Suppressor macrophage (primary cell): ENCODE measurements around the gene PFDN2.
"Not testable (repeated sequence)": the region's sequence is repeated elsewhere in the genome, so short reads cannot be mapped to it uniquely, and the experiment has no call there.

Source experiments
- DNase-seq, 4 experiments: peaks; one replicate each; pipeline ENCODE4 v3.0.0-alpha.2; 2020 to 2022

The PFDN2 gene

DNA sequence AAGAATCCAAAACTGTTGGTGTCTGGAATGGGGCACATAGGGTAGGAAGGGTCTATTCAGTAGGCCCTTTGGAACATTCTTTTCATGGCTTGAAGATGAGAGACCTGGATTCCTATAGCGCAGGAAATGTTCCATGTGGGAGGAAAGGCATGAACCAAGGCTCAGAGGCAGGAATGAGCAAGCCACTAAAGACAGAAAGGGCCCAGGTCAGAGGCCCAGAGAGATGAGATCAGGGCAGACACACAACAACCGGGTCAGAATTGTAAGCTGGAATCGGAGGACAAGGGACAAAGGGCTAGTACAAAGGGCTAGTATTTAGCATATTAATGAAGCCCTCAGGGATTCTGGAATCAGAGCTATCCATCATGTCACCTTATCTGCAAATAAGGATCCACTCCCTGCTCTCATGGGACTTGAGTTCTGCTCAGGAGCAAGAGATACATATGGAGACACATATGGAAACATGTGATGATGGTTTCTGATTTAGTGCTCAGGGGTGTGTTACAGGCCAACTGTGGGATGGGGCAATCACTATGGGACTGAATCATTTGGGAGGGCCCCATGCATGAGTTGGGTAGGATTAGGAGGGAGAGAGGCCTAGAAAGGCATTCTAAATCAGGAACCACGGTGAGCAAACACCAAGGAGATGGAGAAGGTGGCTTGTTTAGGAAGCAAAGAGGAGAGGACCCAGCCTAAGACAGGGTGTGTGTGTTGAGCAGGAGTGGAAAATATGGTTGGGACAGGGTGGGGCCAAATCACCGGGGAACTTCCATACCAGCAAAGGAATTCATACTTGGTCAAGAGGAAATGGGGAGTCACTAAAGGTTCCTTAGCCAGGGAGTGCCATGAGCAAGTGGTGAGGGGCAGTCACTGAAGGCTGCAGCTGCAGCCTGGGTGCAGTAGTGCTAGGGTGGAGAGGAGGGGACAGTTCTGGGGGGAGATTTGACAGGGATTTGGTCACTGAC lies 37.1 kb downstream of the PFDN2 start:
- no peak for DNase-seq

- DNase-seq: no peak
Measured at GRCh38 chr1:161079436-161080110, 38.3 kb downstream of the PFDN2 start.

DNA sequence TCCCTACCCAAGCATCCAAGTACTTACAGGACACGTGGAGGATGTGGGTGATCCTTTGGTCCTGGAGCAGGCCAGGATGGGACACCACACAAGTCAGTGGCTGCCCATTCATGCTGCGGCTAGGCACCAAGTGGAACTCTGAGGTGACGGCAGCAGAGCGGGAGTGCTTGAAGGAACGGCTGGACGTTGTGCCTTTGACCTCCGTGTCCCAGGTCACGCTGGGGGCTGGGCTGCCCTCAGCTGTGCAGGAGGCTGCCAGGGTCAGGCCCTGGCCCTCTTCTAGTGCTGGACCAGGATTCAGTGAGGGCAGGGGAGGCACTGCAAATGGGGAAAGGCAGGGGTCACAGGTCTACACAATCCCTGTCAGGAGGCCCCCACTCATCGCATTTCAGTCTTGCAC lies 40.4 kb downstream of the PFDN2 start:
- DNase-seq: no peak

DNA sequence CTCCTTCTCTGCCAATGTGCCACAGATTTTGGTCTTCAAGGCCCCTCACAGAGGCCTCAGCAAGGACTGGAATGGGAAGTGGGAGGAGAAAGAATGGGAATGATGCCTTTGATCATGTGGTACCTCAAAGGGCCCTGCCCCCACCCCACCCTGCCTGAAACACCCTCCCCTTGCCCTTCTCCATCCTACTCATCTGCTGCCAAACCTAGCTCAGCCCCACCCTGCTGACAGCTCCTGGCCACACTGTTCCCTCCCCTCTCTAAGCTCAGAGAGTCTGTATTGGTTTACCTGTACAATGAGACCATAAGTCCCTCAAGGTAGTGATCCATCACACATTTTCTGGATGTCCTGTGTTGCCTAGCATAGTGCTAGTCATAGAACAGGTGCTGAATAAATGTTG lies 41.4 kb downstream of the PFDN2 start:
- DNase-seq: no peak

DNA sequence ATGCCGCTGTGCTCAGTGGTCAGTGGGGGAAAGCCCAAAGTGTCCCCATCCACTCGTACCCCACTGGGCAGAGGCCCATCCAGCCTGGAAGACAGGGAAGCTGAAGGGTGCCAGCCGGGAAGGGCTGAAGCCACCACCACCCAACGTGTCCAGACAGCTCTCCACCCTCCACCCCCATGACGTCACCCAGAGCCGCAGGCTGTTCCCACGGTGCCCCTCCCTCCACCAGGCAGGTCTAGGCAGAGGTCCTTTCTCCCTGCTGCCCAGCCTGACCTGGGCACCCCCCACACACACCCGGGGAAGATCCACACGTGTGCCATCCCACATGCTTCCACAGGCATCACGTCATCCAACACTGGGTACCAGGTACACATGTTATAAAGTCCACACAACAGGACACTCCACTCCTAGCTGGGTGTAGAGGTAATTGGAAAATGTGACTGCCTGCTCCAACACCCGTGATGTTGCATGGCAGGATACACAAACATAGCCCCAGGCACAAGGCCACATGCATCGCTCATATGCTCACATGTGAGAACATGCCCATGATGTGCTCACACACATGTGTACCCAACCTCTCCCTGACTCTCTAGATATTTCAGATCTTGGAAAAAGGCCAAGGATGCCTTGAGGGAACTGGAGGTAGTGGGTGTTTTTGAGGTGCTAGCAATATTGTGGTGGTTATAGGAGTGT lies 43.0 kb downstream of the PFDN2 start:
- DNase-seq: no peak

- DNase-seq: no peak
Measured at GRCh38 chr1:161073474-161074121, 44.2 kb downstream of the PFDN2 start.

DNA sequence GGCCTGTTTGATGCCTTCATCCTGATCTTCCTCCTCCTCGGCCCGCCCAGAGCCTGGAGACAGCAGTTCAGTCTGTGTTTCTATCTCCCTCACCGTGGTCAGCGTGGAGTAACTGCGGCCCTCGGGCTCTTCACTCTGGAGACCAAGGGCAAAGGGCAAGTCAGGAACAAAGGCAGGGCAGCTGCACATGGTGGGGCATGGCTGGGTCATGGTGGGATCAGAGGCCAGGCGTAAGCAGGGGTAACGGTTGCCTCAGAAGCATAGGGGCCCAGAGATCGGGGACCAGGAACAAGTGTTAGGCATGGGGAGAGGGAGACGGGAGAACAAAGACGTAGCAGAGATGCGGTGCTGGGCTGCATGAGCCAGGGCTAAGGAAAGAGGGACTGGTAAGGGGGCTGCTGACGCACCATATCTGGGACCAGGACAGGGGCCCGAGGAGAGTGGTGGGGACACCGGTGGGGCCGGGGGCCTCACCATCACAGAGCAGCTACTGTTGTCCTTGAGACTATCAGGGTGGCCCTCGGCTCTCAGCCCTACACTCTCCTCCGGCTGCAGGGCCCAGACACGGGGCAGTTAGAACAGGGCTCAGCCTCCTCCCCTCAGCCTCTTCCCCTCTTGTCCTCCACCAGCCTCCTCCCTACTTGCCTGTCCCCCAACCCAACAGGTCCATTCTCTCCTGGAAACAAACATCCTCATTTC lies 44.9 kb downstream of the PFDN2 start:
- no peak for DNase-seq

DNA sequence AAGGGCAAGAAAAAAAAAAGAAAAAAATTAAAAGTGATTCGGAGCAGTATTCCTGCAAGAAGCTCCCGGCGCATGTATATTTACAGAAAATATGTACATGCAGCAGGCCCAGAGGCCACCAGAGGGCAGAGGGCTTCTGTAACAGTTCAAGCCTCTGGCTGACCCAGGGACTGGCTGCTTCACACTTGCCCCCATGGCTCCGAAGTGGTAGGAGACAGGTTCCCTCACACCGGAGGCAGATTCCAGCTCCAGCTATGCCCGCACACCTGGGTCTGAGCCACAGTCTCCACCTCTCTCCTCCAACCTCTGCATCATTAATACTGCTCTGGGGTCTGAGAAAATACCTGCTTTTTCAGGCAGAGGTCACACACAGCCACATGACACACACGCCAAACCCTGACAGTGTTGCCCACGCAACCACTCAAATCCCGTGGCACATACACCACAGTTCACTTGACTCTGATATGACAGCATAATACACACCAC lies 45.9 kb downstream of the PFDN2 start:
- peak; percentile 83 to 90 (median 86) for DNase-seq

DNA sequence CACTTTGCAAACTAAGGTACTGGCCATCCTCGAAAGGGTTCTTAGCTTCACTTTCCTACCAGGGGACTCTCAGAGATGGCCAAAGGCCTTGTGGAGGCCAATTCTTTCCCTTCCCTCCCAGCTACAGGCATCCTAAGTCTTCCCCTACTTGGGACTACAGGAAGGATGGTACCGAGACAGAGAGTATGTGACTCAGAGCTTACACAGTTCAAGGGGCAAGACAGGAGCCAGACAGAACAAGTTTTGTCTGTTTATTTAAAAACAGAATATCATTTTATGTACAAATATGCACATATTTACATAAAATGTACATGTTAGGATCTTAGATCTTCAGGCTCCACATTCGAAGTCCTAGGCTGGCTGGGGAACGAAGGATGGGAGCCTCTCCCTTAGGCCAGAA lies 47.1 kb downstream of the PFDN2 start:
- no peak for DNase-seq

DNA sequence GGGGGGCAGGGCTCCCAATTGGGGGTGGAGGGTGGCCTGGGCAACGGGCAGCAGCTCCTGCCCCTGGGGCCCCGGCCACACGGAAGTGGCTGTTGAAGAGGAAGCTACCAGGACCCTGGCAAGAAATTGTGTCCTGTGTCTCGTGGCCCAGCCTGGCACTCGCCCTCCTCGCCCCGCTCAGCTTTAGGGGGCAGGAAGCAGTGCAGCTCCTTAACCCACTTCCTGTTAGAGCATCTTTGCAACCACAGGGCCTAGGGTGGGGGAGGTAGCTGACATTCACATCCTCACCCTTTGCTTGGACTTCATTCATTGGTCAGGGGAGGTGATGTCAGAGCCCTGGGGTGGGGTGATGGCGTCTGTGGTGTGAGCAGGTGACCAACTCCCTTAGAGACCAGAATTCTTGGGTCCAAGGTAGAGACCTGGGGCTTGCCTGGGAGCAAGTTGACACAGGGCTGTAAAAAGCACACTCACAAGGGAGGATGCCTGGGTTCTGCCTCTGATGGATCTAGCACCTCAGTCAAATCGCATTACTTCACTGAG lies 48.0 kb downstream of the PFDN2 start, which contains the start of gene ARHGAP30:
TSS of gene ARHGAP30 (minus strand) at position 161 of the 540 bp plus-strand sequence. CDS start 267 bp downstream, outside the sequence.
- peak; percentile 93 to 97 (median 96) for DNase-seq

- DNase-seq: no peak
Measured at GRCh38 chr1:161069241-161069640, 48.6 kb downstream of the PFDN2 start.

DNA sequence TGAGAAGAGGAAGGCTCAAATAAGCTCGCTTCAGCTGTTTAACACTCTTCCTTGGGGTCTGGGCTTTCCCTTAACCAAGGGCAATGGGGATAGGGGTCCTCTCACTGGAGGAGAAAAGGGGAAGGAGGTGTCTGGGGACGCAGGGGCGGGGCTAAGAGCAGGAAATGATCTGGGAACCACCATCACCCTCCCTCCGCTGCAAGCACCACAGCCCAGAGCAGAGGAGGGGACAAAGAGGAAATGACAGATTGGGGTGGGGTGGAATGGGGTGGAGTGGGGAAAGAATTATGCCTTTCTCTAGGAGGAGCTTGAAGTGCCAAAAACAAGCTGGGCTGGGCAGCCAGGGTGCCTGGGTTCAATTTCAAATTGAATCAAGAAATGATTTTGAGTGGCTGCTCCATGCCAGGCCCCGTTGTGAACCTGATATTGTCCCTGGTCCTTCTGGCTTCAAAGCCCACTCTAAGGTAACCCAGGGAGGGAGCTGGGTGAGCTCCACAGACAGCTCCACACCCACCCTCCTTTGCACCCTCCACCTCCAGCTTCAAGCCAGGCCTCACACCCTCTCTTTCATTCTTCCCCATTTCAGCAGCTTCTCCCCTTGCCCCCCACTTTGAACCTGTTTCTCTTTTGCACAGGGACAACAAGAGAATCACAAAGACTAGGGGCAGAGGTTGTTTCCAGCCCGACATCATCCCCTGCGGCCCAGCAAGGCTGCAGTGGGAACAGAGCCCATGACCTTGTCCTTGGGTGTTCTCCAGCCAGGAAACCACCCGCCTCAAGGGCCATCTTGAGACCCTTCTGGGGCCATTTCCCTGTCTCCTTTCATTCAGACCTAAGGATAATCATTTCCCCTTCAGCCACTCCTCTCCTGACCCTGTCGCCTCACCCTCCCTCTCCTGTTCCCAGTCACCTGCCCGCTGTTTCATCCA lies 49.3 kb downstream of the PFDN2 start:
- DNase-seq: peak; percentile 90 to 95 (median 94)

GRCh38 chr1:161066694-161067093 lies 51.1 kb downstream of the PFDN2 start:
- DNase-seq: no peak

- DNase-seq: not testable (repeated sequence)
Measured at GRCh38 chr1:161065681-161066080, 52.2 kb downstream of the PFDN2 start.

DNA sequence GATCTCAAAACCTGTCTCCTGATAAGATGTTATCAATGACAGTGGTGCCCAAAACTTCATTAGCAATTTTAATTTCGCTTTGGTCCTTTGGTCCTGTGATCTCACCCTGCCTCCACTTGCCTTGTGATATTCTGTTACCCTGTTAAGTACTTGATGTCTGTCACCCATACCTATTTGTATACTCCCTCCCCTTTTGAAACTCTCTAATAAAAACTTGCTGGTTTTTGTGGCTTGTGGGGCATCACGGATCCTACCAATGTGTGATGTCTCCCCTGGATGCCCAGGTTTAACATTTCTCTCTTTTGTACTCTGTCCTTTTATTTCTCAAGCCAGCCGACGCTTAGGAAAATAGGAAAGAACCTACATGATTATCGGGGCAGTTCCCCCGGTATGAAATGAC lies 53.9 kb downstream of the PFDN2 start:
- DNase-seq: not testable (repeated sequence)

- DNase-seq: no peak
Measured at GRCh38 chr1:161061419-161061818, 56.4 kb downstream of the PFDN2 start.

DNA sequence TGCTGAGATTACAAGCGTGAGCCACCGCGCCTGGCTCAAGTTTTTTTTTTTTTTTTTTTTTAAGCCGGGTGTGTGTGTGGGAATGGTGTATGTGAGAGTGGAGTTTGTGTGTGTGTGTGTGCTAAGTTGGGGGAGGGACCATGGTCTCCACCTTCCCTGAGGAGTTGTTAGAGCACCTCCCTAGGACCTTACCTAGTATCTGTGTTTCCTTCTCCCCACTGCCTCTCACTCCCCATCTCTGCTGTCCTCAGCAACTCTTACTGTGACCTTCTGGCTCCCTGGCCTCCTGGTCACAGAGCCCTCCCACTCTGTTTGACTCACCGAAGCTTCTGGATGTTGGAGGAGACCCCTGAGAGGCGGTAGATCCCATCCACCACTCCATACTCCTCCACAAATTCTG lies 58.5 kb downstream of the PFDN2 start:
- DNase-seq: no peak

DNA sequence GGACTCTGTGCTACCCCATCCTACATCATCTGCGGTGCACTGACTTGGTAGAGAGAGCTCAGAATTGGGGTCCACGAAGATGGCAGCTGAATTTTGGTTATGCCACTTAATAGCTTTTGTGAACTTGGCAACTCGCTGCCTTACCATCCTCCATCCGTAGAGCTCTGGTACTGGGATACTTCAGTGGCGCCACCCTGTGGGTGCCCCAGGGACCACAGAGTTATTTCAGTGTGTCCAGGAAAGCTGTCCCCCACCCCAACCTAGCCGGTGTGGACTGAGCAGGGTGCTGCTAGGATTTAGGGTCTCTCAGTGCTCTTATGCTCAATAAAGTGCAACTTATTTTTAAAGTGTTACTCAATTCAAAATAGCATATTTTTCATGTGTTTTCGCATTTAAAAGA lies 63.0 kb downstream of the PFDN2 start:
- DNase-seq: peak in 1 of 4 experiments; percentile 24

DNA sequence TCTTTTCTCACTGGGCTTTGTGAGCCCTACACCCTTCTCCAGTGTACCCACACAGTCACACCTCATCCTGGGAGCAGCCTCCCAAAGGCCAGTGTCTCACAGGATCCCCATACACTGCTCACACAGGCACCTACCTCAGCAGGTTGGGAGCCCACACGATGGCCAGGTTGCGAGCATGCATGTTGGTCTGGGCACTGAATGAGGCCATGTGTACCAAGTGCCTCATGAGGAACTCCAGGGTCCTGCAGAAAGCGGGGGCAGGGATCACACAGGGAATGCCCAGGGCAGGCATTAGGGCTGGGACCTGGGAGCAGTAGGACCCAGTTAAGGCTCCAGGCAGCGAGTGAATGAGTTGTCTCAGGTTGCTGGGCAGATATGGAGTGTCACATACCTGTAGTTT lies 63.6 kb downstream of the PFDN2 start:
- no peak for DNase-seq

GRCh38 chr1:161052899-161053298 lies 64.9 kb downstream of the PFDN2 start:
- DNase-seq: peak in 1 of 4 experiments; percentile 25
